ENCODE results near the gene KCNF1. TPM values are rescaled to one million over a fixed set of nuclear protein-coding genes. Genes with fewer than 3 reads are reported as not detected.

KCNF1 gene
- total RNA-seq, 1 donor from 2014 or later = 8.4 TPM

DNA sequence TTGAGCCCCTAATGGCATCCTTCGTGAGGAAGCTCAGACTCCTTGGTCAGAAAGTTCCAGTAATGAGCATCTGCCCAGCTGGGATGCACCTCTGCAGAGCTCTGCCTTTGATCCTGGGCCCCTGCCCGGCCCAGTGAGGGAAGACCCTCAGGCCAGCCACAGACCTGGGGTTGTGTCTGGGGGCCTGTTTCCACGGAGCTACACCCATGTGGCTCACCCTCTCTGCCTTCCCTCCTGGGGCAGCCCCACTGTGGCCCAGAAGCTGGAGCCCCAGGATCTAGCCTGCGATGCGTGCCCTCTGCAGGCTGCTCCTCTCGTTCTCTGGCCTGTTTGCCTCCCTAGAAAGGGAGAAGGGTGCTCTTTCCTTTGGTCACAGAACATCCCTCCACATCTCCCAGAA is 9.8 kb downstream of the KCNF1 start:
- Mint-ChIP-seq H3K4me3 (ENCODE audit: unreplicated experiment) (no peak overlapping the region), H3K36me3 (ENCODE audit: low read depth, unreplicated experiment) (peaks cover 6% of the 10 kb centered on the region), H3K27ac (ENCODE audit: unreplicated experiment) (no peak overlapping the region), H3K27me3 (ENCODE audit: unreplicated experiment) (peaks cover 8% of the 10 kb centered on the region), H3K4me1 (ENCODE audit: unreplicated experiment) (peaks cover 10% of the 10 kb centered on the region), H3K9me3 (ENCODE audit: unreplicated experiment) (no peaks in the 10 kb centered on the region)
- TF ChIP-seq, protein P1, sequence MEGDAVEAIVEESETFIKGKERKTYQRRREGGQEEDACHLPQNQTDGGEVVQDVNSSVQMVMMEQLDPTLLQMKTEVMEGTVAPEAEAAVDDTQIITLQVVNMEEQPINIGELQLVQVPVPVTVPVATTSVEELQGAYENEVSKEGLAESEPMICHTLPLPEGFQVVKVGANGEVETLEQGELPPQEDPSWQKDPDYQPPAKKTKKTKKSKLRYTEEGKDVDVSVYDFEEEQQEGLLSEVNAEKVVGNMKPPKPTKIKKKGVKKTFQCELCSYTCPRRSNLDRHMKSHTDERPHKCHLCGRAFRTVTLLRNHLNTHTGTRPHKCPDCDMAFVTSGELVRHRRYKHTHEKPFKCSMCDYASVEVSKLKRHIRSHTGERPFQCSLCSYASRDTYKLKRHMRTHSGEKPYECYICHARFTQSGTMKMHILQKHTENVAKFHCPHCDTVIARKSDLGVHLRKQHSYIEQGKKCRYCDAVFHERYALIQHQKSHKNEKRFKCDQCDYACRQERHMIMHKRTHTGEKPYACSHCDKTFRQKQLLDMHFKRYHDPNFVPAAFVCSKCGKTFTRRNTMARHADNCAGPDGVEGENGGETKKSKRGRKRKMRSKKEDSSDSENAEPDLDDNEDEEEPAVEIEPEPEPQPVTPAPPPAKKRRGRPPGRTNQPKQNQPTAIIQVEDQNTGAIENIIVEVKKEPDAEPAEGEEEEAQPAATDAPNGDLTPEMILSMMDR (IDR thresholded peaks at IDR 0.05; ENCODE audit: unreplicated experiment) = no peak
- DNase-seq (ENCODE audit: low spot score) = no peak

DNA sequence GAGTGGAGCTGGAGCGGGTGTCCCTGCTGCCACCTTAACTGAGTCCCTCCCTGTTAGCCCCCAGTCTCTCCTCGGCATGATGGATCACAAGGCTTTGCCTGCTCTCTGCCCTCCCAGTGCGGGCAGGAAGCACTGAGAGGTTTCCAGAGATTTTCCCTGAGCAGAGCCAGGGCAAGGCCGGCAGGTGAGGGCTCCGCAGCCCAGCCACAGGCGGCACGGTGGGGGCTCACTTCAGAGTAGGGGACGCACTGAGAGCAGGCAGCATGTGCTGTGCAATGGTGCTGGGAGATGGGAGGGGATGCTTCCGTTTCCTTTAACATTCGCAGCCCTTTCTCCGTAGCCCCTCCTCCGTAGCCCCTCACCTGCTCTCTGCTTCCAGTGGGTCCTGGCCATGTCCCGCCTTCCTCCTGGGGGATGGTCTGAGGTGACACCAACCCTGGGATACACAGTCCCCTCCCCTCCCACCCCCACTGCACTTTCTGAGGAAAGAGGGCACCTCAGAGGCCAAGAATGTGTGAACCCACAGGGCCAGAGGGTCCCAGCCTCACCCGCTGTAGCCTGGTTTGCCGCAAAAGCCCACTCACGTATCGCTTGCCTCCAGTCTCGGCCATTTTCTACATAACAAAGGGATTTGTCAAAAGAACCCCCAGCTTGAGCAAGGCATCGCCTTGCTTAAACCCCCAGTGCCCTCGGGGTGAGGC is 10.7 kb downstream of the KCNF1 start:
- TF ChIP-seq, protein P1 (IDR thresholded peaks at IDR 0.05; ENCODE audit: unreplicated experiment) = no peak
- Mint-ChIP-seq H3K4me1 (ENCODE audit: unreplicated experiment) (peaks cover 10% of the 10 kb centered on the region), H3K27me3 (ENCODE audit: unreplicated experiment) (peaks cover 8% of the 10 kb centered on the region), H3K9me3 (ENCODE audit: unreplicated experiment) (no peaks in the 10 kb centered on the region), H3K4me3 (ENCODE audit: unreplicated experiment) (no peak overlapping the region), H3K36me3 (ENCODE audit: low read depth, unreplicated experiment) (peaks cover 6% of the 10 kb centered on the region), H3K27ac (ENCODE audit: unreplicated experiment) (no peak overlapping the region)
- no peak for DNase-seq (ENCODE audit: low spot score)

DNA sequence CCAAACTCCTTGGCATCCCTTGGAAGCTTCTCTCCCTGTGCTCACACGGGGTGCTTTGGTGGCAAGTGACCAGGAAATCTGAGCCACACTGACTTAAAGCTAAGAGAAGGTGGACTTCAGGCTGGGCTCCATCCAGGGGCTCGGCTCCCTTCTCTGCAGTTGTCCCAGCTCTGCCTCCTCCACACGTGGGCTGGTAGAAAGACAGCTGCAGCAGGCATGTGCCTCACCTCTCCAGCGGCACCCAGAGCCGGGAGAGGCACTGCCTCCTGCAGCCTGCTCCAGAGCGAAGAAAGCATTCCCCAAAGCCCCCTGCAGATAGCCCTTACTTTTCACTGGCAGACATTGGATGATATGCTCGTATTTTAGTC is 11.3 kb downstream of the KCNF1 start:
- TF ChIP-seq, protein P1 (IDR thresholded peaks at IDR 0.05; ENCODE audit: unreplicated experiment) = no peak
- H3K27me3 Mint-ChIP-seq (ENCODE audit: unreplicated experiment) = peaks cover 8% of the 10 kb centered on the region
- no peaks in the 10 kb centered on the region for H3K9me3 Mint-ChIP-seq (ENCODE audit: unreplicated experiment)
- no peak for DNase-seq (ENCODE audit: low spot score)
- H3K4me3 Mint-ChIP-seq (ENCODE audit: unreplicated experiment) = no peak overlapping the region
- peaks cover 6% of the 10 kb centered on the region for H3K36me3 Mint-ChIP-seq (ENCODE audit: low read depth, unreplicated experiment)
- no peak overlapping the region for H3K27ac Mint-ChIP-seq (ENCODE audit: unreplicated experiment)
- peaks cover 9% of the 10 kb centered on the region for H3K4me1 Mint-ChIP-seq (ENCODE audit: unreplicated experiment)

DNA sequence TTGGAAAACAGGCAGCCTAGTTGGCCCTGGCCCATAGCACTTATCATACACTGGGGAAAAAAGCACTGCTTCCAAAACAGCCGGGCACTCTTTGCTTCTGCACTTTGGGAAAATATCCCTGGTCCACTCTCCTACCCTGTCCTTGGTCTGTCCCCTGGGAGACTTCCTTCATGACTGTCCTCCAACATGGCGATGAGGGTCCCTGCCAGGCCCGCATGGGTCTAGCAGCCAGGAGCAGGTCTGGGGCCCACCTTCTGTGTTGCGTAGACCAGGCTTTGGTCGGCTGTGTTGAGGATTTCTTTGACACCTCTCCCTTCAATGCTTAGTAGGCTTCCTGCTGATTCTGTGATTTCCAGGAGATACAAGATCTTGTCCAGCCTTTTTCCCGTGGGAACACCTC is 12.2 kb downstream of the KCNF1 start:
- Mint-ChIP-seq H3K4me1 (ENCODE audit: unreplicated experiment) (peaks cover 8% of the 10 kb centered on the region), H3K36me3 (ENCODE audit: low read depth, unreplicated experiment) (peaks cover 3% of the 10 kb centered on the region), H3K27me3 (ENCODE audit: unreplicated experiment) (peaks cover 8% of the 10 kb centered on the region), H3K4me3 (ENCODE audit: unreplicated experiment) (no peak overlapping the region), H3K9me3 (ENCODE audit: unreplicated experiment) (no peaks in the 10 kb centered on the region), H3K27ac (ENCODE audit: unreplicated experiment) (peak overlapping the region; percentile 6)
- TF ChIP-seq, protein P1 (IDR thresholded peaks at IDR 0.05; ENCODE audit: unreplicated experiment) = no peak
- DNase-seq (ENCODE audit: low spot score) = no peak

DNA sequence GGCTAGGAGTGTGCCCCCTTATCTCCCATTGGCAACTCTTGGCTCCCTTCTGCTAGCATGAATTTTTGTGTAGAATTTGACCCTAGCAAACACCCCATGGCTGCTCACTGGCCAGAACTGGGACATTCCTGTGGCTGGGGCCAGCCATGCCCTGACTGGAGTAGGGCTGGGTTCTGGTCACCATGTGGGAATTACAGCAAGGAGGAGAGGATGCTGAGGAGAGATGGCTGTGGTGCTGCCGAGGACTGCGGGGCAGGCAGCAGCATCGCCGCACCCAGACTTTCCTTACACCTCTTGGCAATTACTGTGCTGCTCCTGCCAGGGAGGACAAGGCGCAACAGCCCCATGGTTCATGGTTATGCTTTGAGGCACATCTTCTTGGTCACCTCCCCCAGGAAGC is 12.7 kb downstream of the KCNF1 start:
- Mint-ChIP-seq H3K27me3 (ENCODE audit: unreplicated experiment) (peaks cover 8% of the 10 kb centered on the region), H3K4me3 (ENCODE audit: unreplicated experiment) (no peak overlapping the region), H3K4me1 (ENCODE audit: unreplicated experiment) (peaks cover 13% of the 10 kb centered on the region), H3K36me3 (ENCODE audit: low read depth, unreplicated experiment) (peaks cover 3% of the 10 kb centered on the region), H3K9me3 (ENCODE audit: unreplicated experiment) (no peaks in the 10 kb centered on the region), H3K27ac (ENCODE audit: unreplicated experiment) (no peak overlapping the region)
- TF ChIP-seq, protein P1 (IDR thresholded peaks at IDR 0.05; ENCODE audit: unreplicated experiment) = no peak
- no peak for DNase-seq (ENCODE audit: low spot score)

Data from endothelial cell (in vitro differentiated cells).